GM18907 (cell line): ENCODE results near the gene MEOX2.

ENCODE experiments used
- ATAC-seq: cut with Tn5 transposase; IDR thresholded peaks from one replicate; pipeline ENCODE4 v1.9.1; 2021; ENCODE audit warnings: mild to moderate bottlenecking, moderate library complexity; ENCODE audit not compliant: unreplicated experiment

MEOX2 gene

DNA sequence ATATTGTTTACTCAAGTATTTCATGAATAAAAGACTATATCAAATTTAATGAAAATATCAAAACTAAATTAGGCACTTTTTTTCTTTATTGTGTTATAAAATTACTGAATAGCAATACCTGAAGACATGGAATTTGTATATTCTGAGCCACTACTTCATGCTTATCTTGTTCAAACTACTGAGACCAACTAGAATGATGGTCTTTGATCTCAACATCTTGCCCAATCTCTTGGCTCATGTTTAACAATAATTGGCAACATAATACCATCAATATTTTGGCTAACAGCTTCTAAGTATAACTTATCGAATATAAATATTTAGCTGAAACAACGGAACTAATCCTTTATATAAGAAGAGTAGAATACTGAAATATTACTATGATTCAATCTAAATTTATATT lies 68.2 kb downstream of the MEOX2 start:
- no peak for ATAC-seq

DNA sequence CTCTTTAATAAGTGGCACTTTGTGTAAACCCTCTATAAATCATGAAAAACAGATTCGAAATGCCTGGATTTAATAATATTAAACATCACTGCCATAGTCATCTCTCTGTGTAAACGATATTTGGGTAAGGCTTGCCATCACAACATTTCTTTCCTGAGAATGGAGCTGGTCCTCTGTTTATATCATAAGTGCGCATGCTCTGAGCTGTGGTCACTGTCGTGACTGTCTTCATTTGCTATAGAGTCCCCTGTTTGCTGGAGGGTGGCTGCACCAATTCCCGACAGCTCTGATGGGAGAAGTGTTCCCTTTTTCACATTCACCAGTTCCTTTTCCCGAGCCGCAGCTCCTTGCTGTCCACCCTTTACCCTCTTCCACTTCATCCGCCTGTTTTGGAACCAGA lies 74.3 kb downstream of the MEOX2 start:
- no peak for ATAC-seq

DNA sequence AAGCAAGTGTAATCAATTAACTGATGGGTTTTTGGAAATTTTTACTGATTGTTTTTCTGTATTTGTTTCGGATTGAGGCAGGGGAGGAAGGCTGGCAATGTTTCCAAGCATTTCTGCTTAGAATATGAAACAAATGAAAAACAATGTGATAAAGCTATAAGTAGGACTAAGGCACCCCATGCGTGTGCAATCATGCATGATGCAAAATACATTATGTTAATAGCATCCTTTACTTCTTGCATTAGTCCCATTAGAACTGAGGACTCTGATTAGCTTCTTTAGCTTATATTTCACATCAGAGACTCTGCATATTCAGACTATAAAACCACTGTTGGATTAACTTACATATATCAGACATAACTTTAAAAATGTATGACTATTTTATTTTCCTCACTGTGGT lies 76.0 kb downstream of the MEOX2 start:
- ATAC-seq, result no peak

DNA sequence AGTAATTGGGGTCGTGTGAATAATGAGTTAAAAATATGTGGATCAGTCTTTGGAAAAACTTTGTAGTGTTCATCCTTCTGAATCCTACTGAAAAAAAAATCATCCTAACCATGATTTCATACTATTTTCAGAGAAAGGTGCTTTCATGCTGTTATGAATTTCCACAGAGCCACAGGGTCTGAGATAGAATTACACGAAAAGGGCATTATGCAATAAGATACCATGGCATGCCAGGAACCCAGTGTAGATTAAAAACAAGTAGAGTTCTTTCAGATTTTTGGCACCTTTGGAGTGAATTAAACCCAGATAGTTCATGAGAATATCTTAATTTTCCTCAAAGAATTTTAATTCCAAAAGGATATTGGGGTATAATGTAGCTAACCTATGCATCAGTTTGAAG lies 77.2 kb downstream of the MEOX2 start:
- ATAC-seq, result no peak

DNA sequence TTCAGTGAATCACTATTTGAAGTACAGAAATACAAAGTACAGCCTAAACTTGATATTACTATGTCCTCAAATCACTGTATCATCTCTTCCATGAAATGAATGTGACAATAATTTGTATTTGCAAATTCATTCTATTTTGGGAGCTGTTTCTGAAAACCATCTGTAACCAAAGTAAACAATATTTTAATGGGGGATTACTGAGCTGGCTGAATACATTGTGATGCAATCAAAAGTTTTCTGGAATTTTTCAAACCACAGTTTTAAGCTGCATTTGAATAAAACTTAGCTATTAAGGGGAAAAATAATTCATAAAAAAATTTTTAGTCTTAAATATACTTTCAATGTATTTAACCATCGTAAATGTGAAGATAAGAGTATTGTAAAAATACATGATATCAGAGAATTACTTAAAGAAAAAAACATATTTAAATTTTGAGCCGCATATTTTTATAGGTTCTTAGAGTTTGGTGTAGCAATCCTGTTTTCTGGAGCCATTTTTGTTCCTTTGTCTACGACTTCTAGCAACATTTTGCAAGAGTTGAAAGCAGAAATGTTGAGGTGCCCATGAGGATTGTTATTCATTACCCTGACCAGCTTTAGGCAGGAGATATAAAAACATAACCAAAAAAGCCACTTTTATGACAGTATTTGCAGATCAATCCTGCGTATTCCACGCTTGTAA lies 78.8 kb downstream of the MEOX2 start:
- no peak for ATAC-seq

DNA sequence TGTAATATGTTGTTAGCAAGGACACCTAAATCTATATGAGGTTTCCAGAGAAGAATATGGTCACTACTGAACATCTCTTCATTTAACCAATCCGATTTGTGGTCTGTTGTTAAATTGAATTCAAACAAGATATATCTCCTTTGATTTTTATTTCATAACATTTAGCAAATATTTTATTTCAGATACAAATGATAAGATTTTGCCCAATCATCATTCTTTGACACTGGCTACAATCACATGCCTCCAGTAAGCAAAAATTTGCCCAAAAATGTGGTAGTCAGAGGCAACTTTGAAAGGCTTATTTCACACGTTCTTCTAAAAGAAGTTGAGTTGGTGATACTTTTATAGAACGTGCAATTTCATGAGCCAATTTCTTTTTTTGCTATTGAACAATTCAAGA lies 79.9 kb downstream of the MEOX2 start:
- ATAC-seq, result no peak

DNA sequence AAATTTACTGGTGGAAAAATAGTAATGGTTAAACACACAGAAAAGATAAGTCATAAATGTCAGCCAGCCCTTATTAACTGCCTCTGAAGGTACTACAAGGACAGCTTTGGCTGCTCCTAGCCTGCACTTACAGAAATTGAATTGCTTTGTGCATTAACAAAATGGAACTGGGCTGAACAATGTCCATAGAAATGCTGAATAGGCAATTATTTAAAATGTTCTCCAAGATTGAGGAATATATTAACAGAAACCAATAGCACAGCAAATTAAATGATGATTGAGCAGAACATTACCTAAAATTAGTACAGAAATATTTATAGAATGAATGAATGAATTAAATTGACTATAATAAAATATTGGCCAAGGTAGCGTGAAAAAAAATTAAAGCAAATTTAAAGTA lies 82.3 kb downstream of the MEOX2 start:
- ATAC-seq, result no peak

DNA sequence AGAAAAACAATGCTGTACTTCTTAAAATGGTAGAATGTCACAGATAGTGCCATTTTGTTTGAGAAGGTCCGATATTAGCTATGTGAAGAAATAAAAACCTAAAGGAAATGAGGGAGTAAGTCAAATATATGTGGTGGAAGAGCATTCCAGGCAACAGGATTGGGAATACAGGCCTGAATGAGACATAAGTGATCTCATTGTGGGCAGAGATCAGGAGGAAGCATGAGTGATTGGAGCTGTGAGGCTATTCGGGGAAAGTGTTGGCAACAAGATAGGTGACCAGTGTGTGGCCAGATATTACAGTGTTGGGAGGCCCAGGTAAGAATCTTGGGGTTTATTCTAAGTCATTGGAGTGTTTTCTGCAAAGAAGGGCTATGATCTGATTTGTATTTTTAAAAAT lies 83.4 kb downstream of the MEOX2 start:
- no peak for ATAC-seq

DNA sequence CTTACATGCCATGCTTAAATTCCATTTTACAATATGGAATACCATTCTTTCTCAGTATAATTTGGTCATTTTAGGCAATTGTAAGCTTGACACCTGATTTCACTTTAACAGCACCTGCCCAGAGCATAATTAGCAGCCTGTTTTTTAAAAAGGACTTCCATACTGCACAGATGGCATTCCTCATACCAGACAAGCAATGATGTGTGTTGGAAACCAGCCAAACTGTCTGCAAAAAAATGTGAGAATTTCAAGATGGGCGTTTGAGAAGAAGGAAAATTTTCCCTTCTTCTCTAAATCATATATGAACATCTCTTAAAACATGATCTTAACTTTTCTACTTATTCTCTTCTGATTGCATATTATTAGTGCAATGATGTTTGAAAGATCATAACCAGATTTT lies 84.2 kb downstream of the MEOX2 start:
- no peak for ATAC-seq

DNA sequence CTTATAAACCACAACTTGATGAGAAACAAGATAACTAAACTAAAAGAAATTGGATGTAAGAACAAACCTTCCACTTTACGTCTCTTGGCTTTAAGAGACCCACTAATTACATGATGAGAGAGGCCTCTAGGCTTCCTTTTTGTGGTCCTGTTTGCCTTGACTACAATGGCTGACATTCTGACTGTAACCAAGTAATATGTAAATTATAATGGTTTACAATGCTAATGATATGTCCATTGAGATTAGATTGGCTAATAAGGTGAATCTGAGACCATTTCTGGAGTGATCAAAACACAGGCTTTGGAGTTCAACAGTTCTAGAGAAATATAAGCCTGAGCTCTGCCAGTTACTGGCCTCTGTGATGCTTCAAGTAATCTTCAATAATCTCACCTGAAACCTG lies 85.3 kb downstream of the MEOX2 start:
- no peak for ATAC-seq

DNA sequence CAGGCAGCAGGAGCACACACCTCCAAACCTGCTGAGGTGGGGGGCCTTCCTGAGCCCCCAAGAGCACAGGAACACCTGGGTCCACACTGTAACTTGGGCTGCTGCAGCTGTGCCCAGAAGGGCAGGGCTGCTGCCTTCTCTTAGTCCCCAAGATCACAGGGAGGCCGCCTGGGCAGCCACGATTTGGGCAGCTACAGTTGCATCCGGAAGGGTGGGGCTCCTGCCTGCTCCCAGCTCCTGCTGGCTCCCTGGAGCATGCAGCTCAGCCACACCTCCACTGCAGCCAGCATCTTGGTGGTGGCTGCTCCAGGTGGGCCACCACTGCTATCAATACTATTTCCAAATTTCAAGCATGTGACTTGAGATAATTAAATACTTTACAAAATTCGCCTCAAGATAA lies 86.2 kb downstream of the MEOX2 start:
- no peak for ATAC-seq

DNA sequence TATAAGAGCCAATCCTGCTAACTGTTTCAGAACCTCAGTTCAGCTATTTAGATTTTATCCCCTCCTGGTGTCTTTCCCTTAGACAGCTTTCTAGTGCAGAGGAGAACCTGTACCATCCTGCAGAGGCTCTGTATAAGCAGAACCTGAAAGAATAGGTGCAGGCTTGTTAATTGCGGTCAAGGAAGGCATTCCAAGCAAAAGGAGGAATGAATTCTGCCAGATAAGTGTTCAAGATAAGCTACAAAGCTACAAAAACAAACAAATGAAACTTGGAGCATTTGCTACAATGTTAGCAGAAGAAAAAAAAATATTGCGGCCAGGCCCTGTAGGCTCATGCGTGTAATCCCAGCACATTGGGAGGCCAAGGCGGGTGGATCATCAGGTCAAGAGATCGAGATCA lies 92.0 kb downstream of the MEOX2 start:
- ATAC-seq, result no peak

DNA sequence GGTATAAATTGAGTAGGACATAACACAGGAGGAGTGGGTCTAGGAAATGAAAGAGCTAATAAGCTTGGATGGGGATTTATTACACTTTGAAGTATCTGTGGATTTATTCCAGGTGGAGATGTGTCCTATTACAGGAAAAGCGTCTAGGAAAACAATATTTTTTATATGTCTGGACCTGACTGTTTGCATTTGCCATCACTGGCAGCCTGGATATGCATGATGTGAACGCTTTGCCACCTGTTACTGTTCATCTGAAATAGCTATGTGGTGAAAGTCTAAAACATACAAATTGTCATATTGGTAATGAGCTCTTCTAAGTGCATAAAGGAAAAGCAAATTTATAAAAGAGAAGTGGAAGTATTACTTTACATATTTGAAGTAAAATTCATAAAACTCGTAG lies 93.1 kb downstream of the MEOX2 start:
- ATAC-seq, result no peak

DNA sequence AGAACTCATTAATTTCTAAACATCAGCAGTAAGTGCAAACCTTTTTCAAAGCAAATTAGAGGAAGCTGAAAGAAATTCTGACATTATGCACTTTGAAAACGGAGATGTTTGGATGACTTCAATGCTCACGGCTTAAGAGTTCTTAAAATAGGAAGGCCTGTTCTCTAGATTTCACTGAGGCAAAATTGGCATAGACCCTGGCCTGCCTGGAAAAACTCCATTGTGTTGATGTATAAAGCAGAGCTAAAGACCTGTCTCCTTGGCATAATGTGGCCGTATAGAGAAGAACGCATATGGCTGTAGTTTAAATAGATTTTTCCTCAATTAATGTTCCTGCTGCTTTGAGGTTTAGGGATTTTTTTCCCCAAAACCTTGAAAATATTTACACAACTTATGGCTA lies 100.2 kb downstream of the MEOX2 start:
- no peak for ATAC-seq

DNA sequence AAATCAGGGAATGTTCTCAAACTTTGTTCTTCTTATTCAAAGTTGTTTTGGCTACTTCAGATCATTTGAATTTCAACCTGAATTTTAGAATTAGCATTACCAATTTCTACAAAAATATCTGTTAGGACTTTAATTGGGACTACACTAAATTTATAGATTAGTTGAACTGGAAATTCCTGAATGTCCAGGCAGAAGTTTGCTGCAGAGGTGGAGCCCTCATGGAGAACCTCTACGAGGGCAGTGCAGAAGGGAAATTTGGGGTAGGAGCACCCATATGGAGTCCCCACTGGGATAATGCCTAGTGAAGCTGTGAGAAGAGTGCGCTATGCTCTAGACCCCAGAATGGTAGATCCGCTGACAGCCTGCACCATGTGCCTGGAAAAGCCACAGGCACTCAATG lies 101.9 kb downstream of the MEOX2 start:
- no peak for ATAC-seq

DNA sequence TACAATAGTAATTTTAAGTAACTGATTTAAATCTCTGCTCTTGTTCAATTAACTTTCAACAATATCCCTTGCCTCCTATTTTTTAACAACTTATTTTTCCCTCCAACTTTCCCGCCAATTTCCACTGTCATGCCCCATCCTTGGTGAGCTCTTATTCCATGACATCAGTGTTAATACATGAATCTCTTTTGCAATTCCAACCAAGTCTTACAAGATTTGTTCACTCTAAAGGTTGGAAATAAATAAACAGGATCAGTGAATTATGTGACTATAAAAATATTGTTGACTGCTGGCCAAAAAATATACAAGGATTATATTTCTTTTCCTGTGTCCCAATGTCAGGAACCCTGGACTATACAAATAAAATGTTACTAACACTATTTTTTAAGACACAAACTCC lies 103.7 kb downstream of the MEOX2 start:
- ATAC-seq, result no peak

DNA sequence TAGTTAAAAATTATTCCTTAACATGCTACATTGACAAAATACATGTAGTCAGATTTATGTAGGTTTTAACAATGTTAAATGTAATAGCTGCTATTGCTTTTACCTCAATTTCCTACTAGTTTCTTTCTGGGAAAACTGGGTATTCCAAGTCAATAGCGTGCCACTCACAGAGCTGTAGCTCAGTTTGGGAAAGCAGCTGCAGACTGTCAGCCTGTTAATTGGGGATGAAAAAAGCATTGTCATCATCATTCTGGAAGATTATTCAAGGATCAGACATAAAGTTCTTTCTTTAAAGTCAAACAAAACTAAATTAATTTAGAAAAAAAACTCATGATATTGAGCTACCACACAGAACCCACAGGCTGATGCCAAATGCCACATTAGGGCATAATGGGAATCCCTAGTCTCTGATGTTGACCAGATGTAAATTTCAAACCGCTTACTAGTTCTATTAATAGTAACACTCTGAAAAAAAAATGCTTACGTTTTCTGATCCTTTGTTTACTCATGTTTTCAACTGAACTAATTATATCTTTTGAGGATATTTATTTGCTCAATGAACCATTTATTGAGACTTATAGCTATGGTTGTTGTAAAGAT lies 105.0 kb downstream of the MEOX2 start:
- no peak for ATAC-seq

DNA sequence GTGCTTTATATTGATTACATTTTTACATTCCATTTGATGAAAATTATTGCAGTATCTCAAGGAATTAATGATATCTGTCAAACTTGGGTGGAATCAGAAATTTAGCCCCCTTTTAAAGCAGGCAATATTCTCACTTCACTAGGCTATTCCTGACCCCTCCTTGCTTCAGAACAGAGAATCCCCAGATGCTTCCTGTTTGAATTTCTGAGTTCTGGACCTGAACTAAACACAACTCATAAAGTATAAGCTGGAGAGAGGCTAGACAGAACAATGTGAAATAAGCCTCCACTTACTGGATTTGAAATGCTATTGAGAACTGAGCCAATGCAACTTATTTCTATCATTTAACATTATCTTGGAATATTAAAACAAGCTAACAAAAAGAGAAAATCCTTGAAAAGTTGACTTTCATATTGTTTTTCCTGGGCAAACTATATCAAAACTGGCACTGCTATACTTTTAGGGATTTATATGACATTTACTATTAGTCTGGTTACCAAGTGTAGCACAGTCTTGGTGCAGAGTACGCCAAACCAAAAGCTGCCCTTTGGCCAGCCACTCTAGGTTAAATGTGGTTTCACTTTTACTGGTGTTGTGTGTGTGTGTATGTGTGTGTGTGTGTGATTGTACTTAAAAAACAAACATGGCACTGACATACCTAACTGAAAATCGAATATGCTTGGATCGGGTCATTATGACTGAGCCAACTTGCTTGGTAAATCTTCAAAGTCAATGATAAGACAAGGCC lies 105.7 kb downstream of the MEOX2 start:
- ATAC-seq, result no peak

DNA sequence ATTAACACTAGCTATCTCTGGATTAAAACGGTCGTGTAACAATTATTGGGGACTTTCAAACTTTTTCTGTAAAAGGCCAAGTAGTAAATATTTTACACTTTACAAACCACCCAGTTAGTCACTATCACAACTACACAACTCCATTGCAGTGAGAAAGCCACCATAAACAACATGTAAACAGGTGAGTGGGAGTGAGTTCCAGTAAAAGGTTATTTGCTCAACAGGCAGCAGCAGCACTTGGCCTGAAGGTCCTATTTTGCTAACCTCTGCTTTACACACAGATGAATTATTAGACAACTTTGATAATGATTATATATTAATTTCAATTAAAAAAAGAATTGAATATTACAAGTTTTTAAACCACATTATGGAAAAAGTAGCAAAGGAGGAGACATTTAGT lies 108.9 kb downstream of the MEOX2 start:
- ATAC-seq, result no peak

DNA sequence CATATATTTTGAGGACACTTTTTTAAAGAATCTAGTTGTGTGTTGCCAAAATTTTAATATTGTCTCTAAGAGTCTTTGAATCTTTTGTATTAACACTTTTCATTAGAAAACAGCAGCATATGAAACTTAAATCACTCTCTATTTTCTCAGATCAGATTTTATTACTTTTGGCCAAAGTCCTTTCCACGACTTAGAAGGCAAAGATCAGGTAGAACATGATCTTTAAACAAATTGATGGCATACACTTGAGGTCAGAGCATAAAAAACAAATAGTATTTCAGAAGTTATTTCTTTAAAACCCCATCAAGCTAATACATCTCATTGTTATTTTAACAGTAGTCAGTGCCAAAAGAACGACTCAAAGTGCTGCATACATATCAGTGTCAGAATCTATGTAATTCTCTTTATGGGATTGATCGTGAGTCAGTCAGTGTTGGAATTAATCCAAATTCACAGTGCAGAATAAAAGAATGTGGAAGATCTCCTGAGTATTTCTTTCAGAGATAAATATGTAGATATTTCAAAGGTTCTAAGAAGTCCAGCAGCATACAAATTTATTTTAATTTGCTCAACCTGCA lies 115.1 kb downstream of the MEOX2 start:
- no peak for ATAC-seq

DNA sequence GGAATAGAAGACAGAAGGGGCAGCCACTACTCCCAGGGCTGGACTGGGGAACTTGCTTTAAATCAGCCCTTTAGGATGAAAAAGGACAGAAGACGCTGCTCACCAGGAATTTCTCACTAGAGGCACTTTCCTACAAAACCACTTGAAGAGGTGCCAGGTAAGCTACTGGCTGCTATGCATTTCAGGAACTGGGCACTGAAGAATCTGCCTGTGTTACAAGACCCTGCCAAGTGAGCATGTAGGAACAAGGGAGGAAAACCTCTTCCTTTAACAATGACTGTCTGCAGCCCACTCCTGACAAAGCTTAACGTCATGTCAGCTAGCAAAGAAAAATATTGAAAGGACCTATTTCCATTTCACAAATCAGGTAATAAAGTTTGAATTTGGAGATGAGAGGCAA lies 118.8 kb downstream of the MEOX2 start:
- no peak for ATAC-seq

DNA sequence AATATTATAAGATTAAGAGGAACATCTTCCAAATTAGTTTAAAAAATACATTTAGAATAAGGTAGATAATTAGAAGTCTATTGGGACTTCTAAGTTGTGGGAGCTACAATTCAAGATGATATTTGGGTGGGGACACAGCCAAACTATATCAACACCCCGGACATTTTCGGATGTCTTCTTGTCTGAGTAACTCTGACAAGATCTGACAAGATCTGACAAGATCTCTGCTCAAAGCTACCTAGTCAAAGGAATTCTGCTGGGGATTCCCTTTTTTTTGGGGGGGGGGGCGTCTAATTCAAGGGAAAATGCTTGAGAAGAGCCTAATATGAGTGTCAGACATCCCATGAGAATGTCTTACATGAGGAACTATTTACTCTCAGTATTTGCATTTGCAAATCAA lies 119.4 kb downstream of the MEOX2 start:
- ATAC-seq, result no peak
